Endodermal cell (in vitro differentiated cells): ENCODE results near the gene INSM2. TPM values are rescaled to one million over a fixed set of nuclear protein-coding genes. Genes with fewer than 3 reads are reported as not detected.

Source experiments
- DNase-seq: peaks from one replicate; pipeline ENCODE4 v3.0.0-alpha.2; 2017
- H3K27ac ChIP-seq: 2 replicates; pipeline ENCODE4 v1.5.1; 2013; ENCODE audit warnings: mild to moderate bottlenecking, low read depth, low read length, moderate library complexity
- H3K27me3 ChIP-seq: 2 replicates; pipeline ENCODE4 v1.6.1; 2013; ENCODE audit warnings: mild to moderate bottlenecking, low read length, moderate library complexity; ENCODE audit not compliant: insufficient read depth, control insufficient read depth, poor library complexity, severe bottlenecking
- H3K36me3 ChIP-seq: 2 replicates; pipeline ENCODE4 v1.7.0; 2013; ENCODE audit warnings: mild to moderate bottlenecking, low read length, moderate library complexity; ENCODE audit not compliant: control insufficient read depth, insufficient read depth
- H3K4me1 ChIP-seq: one replicate; pipeline ENCODE4 v1.7.0; 2013; ENCODE audit warnings: low read length; ENCODE audit not compliant: control insufficient read depth, insufficient read depth
- H3K4me3 ChIP-seq: 2 replicates; pipeline ENCODE4 v1.5.1; 2013; ENCODE audit warnings: mild to moderate bottlenecking, low read length, moderate library complexity
- H3K9ac ChIP-seq: 2 replicates; pipeline ENCODE4 v1.6.1; 2013; ENCODE audit warnings: mild to moderate bottlenecking, low read length, moderate library complexity; ENCODE audit not compliant: poor library complexity, severe bottlenecking; ENCODE audit errors: extremely low read depth
- H3K9me3 ChIP-seq: 2 replicates; pipeline ENCODE4 v1.6.1; 2013; ENCODE audit warnings: mild to moderate bottlenecking, low read length, moderate library complexity; ENCODE audit not compliant: control insufficient read depth
- H3K27ac Mint-ChIP-seq: 2 replicates; pipeline ENCODE4 v1.8.0; 2020; ENCODE audit warnings: mixed read lengths
- H3K27me3 Mint-ChIP-seq: 2 replicates; pipeline ENCODE4 v1.8.0; 2021; ENCODE audit warnings: mild to moderate bottlenecking, mixed read lengths; ENCODE audit not compliant: insufficient read depth
- H3K36me3 Mint-ChIP-seq: 2 replicates; pipeline ENCODE4 v1.8.0; 2020; ENCODE audit warnings: low read depth, mixed read lengths
- H3K4me1 Mint-ChIP-seq: 2 replicates; pipeline ENCODE4 v1.8.0; 2020; ENCODE audit warnings: mixed read lengths
- H3K4me3 Mint-ChIP-seq: 2 replicates; pipeline ENCODE4 v1.8.0; 2020; ENCODE audit warnings: mild to moderate bottlenecking, moderate library complexity, mixed read lengths
- H3K9me3 Mint-ChIP-seq: 2 replicates; pipeline ENCODE4 v1.8.0; 2020; ENCODE audit warnings: mild to moderate bottlenecking, mixed read lengths
- WGBS, 2 experiments: methylation state at CpG; one replicate each; pipeline versions ENCODE4 v1.1.5 to v1.1.7; 2013; ENCODE audit warnings: missing lambda C conversion rate in 2 of 2, mixed read lengths in 1 of 2; ENCODE audit not compliant: insufficient coverage in 1 of 2, insufficient read length in 1 of 2; 5-methylcytosine and 5-hydroxymethylcytosine counted together
- total RNA-seq, 2 donors: library from RNA; stranded (reverse); fragmentation: NEBNext Ultra II Directional in 1 of 2; extraction: Animal tissue kit (Norgen Biotek cat#: 25700) in 1 of 2; gene quantifications; 2 replicates in 1 of 2; 3 replicates in 1 of 2; pipeline ENCODE4 v1.2.1, GENCODE V29; 2021
- TF ChIP-seq, protein P1 (sequence below): fragments of 200-600 bp; sonication (generic); conservative IDR thresholded peaks from 2 replicates; pipeline ENCODE4 v1.5.0; 2021; ENCODE audit warnings: antibody characterized with exemption, mild to moderate bottlenecking

The INSM2 gene
- total RNA-seq, 2 donors from 2014 or later: 0.15 to 0.18 TPM

DNA sequence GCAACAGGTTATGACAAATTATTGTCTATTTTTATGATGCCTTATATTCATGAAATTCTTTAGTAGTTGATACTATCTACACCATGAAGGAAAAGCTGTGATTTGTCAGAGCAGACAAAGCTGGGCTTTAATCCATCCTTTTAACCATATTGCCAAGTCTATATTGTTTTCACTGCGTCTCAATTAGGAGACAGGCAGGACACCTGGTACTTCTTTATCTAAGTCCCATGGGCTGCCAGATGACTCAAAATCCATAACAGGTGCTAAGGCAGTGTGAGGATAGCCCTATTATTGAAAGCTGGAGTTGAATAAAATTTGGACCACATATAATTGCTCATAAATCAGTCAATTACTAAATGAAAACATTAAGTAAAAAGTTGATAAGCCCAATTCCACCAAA is 22.6 kb downstream of the INSM2 start:
- H3K27ac ChIP-seq: no peak overlapping the region
- no peaks in the 10 kb centered on the region for H3K4me1 ChIP-seq
- DNase-seq: no peak
- no peak overlapping the region for H3K9ac ChIP-seq
- no peaks in the 10 kb centered on the region for H3K36me3 ChIP-seq
- Mint-ChIP-seq H3K4me3 (no peak overlapping the region), H3K27me3 (no peaks in the 10 kb centered on the region), H3K27ac (no peak overlapping the region), H3K4me1 (no peaks in the 10 kb centered on the region), H3K9me3 (no peaks in the 10 kb centered on the region), H3K36me3 (no peaks in the 10 kb centered on the region)
- TF ChIP-seq, protein P1, sequence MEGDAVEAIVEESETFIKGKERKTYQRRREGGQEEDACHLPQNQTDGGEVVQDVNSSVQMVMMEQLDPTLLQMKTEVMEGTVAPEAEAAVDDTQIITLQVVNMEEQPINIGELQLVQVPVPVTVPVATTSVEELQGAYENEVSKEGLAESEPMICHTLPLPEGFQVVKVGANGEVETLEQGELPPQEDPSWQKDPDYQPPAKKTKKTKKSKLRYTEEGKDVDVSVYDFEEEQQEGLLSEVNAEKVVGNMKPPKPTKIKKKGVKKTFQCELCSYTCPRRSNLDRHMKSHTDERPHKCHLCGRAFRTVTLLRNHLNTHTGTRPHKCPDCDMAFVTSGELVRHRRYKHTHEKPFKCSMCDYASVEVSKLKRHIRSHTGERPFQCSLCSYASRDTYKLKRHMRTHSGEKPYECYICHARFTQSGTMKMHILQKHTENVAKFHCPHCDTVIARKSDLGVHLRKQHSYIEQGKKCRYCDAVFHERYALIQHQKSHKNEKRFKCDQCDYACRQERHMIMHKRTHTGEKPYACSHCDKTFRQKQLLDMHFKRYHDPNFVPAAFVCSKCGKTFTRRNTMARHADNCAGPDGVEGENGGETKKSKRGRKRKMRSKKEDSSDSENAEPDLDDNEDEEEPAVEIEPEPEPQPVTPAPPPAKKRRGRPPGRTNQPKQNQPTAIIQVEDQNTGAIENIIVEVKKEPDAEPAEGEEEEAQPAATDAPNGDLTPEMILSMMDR: no peak
- no peak overlapping the region for H3K4me3 ChIP-seq
- no peaks in the 10 kb centered on the region for H3K9me3 ChIP-seq
- WGBS, 2 experiments: 100% methylated on average over 1 of the region's 1 CpG; no CpG with 5 or more reads in 1 of the 2 experiments
- no peaks in the 10 kb centered on the region for H3K27me3 ChIP-seq

DNA sequence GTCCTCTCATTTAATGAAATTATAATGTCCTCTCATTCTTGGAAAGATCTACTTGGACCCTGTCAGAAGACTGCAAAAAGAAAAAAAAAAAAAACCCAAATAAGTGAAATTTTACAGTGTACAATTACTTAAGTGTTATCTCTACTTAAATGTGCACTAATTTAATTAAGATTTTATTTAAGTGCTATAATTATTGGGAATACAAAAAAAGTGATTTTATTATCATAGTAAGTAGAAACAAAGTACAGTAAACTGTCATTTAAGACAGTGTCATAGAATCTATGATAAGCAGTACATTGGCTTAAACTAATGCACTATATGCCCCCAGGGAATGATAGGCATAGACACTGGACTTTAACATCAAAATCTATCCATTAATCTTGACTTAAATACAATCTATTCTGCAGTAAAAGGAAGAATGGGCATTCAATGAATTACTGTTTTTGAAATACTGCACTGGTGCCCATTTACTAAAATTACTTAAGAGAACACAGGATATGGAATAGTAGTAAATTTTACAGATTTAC is 23.3 kb downstream of the INSM2 start:
- Histone ChIP-seq H3K4me3 (no peak overlapping the region), H3K9ac (no peak overlapping the region), H3K36me3 (no peaks in the 10 kb centered on the region), H3K27ac (no peak overlapping the region), H3K27me3 (no peaks in the 10 kb centered on the region), H3K9me3 (no peaks in the 10 kb centered on the region), H3K4me1 (no peaks in the 10 kb centered on the region)
- Mint-ChIP-seq H3K4me3 (no peak overlapping the region), H3K4me1 (no peaks in the 10 kb centered on the region), H3K36me3 (no peaks in the 10 kb centered on the region), H3K9me3 (no peaks in the 10 kb centered on the region), H3K27ac (no peak overlapping the region), H3K27me3 (no peaks in the 10 kb centered on the region)
- DNase-seq: no peak
- TF ChIP-seq, protein P1: no peak

DNA sequence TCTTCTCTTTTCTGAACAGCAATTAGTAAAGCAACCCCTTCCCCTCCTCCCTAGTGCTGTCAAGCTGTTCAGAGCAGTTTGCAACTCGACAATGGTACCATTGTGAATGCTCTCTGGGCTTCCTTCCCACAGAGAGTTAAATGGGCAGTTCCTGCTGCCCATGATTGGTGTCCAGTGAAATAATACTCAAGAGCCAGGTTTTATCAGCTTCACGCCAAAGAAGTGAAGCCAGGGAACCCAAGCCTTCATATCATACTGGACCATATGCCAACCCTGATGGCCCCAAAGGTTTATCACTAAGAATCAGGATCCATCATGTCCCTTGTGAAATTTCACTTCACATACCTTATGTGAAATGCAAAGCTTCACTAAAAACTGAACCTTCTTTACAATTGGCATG is 24.7 kb downstream of the INSM2 start:
- Mint-ChIP-seq H3K36me3 (no peaks in the 10 kb centered on the region), H3K27me3 (no peaks in the 10 kb centered on the region), H3K4me3 (no peak overlapping the region), H3K9me3 (no peaks in the 10 kb centered on the region), H3K4me1 (no peaks in the 10 kb centered on the region), H3K27ac (no peak overlapping the region)
- Histone ChIP-seq H3K9ac (no peak overlapping the region), H3K27me3 (no peaks in the 10 kb centered on the region), H3K9me3 (no peaks in the 10 kb centered on the region), H3K27ac (no peak overlapping the region), H3K36me3 (no peaks in the 10 kb centered on the region), H3K4me1 (no peaks in the 10 kb centered on the region), H3K4me3 (no peak overlapping the region)
- peak; percentile 49 for DNase-seq
- TF ChIP-seq, protein P1: no peak
- WGBS, 2 experiments: 13 to 49% methylated on average over 1 to 2 of the region's 2 CpGs
